ENCODE data around the gene ADGB.
"Not testable (repeated sequence)": the region's sequence is repeated elsewhere in the genome, so short reads cannot be mapped to it uniquely, and the experiment has no call there.

Gene ADGB

GRCh38 chr6:146827216-146827928 is 228.6 kb downstream of the ADGB start:
- DNase-seq = no peak

DNA sequence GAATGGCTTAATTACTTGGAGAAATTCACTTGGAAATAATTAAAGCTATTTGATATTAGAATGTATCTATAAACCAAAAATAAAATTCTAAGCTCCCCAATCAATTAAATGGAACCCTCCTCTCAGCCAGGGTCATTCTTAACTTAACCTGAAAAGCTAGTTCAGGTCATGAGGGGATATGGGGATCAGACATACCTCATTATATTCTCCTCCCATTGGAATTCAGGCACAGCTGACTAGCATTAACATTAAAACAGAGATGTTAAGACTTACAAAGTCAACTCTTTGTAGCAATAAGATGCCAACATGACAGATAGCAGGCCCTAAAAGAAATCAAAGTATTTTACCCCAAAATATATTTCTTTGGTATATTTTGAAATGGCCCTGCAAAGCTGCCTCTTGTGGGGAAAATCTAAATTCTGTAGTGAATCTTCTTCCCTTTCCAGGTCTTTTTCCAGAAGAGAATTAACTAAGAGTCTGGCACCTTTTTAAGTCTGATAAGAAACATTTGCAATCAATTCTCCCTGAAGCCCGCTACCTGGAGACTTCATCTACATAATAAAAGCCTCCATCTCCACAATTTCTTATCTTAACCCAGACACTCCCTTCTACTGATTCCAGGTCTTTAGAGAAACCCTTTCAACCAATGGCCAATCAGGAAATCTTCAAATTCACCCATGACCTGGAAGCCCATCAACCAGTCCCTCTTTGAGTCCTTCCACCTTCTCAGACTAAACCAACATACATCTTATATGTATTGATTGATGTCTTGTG is 231.2 kb downstream of the ADGB start:
- DNase-seq = no peak

- DNase-seq = no peak
These were observed 234.4 kb downstream of the ADGB start for GRCh38 chr6:146833157-146833556.

GRCh38 chr6:146840216-146840615 is 241.4 kb downstream of the ADGB start:
- DNase-seq = no peak

- no peak for DNase-seq
These were observed 241.9 kb downstream of the ADGB start for GRCh38 chr6:146840641-146841040.

GRCh38 chr6:146847426-146847825 is 248.7 kb downstream of the ADGB start:
- DNase-seq = no peak

DNA sequence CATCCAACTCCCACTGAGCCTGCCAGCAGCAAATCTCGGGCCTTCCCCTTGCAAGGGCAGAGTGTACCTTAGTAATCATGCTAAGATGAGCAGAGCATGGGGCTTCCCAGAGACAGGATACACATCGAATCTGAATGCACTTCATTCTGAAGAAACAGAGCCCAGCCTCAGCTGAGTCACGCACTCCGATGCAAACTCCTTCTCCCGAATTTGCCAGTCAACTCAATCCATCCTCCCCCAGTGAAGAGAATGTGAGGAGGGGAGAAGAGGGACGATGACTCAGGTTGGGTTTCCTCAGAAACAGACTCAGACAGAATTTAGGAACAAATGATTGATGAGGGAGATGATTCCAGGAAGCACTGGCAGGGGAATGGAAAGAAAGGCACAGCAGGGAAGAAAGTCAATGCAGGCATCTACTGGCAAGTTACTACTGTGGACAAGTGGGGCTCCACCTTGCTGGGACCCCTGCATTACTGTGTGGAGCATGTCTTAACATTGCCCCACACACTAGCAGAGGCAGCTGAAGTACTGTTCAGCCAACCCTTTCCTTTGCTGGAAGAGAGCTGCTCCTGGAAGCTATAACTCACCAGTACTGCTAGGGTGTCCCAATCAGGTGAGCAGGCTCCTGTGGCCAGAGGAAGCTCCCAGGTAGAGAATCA is 251.6 kb downstream of the ADGB start:
- DNase-seq = no peak

DNA sequence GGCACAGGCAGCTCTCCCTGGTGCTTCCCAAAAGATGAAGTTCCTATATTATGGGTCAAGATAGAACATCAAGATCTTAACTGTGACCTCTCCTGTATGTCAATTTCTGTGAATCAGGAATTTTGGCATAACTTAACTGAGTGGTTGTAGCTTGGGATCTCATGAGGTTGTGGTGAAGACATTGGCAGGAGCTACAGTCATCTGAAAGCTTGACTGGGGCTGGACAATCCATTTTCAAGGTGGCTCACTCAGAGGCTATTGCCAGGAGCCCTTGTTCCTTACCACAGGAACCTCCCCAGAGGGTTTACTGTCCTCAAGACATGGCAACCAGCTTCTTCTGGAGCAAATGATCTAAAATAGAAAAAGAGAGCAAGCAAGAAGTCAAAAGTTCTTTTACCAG is 252.2 kb downstream of the ADGB start:
- DNase-seq = no peak

GRCh38 chr6:146851837-146852236 is 253.1 kb downstream of the ADGB start:
- DNase-seq = no peak

- not testable (repeated sequence) for DNase-seq
These were observed 255.9 kb downstream of the ADGB start for GRCh38 chr6:146854521-146855255.

GRCh38 chr6:146855889-146856288 is 257.1 kb downstream of the ADGB start:
- no peak for DNase-seq

DNA sequence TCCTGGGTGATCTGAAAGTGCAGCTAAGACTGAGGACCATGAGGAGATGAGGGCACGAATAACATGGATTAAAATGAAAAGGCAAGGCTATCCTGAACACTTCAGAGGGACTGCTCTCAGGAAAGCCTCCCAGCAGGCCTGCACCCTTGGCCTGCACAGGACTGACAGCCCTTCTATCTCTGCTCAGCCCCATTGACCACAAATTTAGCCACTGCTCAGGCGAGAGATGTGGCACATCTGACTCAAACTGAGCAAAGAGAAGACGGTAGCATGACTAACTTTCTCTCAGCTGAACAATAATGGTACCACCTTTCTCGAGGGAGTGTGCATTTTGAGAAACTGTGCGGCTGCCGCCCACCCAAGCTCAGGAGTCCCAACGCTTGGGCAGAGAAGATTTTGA is 257.5 kb downstream of the ADGB start:
- no peak for DNase-seq

- peak; percentile 72 for DNase-seq
These were observed 258.6 kb downstream of the ADGB start for GRCh38 chr6:146857180-146857979.

DNA sequence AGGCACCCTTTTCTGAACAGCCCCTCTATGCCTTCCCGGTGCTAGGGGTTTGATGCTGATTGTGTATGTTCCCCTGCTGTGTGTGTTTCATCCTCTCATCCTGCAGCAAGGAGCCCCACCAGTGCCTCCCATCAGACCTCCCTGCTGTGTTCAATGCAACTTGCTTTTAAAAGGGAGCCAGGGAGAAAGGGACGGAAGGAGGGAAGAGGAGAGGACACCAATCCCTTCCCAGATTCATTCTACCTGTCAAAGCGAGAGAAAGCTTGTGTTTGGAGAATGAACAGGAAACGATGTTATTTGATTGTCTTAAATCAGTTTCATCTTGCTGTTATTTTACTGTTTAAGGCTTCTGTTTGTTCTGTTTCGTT is 259.2 kb downstream of the ADGB start:
- DNase-seq = no peak

- DNase-seq = no peak
These were observed 260.4 kb downstream of the ADGB start for GRCh38 chr6:146859206-146859605.

DNA sequence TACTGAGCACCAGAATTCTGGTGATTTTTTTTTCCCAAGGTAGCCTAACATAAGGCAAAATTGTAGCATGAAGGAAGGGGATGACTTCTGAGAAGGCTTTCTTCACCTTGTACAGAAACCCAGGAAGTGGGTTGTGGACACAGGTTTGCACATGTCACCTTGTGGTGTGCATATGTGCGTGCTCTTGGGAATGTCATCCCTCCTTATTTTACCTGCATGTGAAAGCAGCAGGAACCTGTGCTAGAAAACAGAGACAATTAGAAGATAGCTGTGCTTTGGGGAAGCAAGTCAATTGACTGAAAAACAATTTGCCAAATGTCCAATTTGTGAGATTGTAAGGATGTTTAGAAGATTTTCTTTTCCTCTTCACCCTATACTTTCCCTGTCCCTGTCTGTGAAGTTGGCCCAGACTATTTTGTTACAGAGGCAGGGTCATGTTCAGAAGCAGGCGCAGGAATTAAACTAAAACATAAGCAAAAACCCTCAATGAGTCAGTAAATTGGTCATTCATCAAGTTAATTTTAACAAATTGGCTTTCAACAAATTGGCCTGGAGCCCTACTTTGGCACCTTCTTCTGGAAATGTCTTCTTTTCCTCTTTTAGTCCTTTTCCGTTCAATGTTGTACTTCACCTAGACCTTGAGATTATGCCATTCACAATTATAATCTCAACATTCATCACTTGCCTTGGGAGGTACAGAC is 261.2 kb downstream of the ADGB start:
- no peak for DNase-seq

DNA sequence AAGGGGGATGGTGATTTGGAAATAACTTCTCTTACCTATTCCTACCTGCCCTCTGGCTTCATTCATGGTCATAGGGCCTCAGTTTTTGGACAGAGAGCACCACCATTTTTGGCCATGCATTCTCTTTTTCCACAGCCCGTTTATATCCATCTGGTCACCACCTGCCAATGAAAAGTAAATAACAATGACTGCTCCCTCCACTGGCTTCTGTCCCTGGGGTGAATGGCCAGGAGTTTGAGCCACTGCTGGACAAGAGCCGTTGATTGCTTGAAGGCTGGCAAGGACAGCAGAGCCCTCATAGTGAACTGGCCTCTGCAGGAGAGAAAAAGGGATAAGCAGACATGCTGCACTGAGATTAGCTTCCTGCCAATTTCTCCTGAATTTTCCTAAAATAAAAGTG is 261.8 kb downstream of the ADGB start:
- DNase-seq = no peak

- DNase-seq = no peak
These were observed 262.3 kb downstream of the ADGB start for GRCh38 chr6:146861029-146861563.

DNA sequence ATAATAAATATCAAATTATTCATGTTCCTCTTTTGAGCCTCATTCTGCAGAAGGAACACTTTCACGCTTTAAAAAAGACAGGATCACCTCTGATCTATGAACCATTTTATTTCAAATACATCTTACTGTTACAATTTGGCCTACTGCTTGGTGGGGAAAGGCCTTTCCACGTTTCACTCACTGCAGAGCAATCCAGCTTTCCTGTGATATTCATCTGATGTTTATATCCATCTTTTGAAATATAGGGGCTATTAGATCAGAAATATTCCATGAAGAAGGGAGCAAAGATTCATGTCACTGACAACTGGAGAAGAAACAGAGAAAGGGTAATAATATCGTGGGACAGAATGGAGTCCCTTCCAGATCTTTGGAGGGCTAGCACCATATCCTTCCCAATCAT is 262.9 kb downstream of the ADGB start:
- no peak for DNase-seq

DNA sequence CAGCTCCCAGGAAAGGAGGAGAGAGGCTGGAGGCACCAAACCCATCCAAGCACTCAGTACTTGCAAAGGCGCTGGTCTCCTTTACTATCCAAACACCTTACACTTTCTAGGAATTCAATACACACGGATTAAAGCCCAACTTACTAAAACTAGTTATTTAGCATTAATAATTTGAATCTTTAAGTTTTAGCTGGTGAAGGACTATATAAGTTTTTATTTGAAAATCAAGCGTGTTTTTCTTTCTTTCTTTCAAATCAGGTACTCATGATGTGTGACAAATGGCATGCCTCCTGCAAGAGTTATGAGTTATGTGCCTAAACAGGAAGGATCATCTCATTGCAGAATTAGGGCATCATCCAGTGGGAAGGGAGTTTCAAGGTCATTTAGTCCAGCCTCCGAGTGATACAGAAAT is 263.7 kb downstream of the ADGB start:
- DNase-seq = no peak

DNA sequence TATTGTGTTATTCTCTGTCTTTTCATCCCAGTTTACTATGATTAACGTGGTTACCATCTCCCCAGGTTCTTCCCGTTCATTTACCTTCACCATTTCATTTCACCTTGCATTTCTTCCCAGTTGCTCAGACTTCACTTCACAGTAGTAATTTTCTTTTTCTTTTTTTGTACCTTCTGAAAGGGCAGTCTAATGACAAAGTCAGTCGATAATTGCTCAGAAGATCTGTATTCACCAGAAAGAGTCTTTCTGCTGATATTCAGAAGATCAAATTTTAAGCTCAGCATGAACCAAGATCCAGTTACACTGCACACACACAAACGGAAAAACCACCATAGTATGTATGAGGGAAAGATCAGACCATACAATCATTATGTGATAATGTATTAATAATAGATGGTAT is 265.5 kb downstream of the ADGB start:
- DNase-seq = no peak

GRCh38 chr6:146864885-146865284 is 266.1 kb downstream of the ADGB start:
- DNase-seq = no peak

All from activated naive CD4-positive, alpha-beta T cell treated with anti-CD3 and anti-CD28 coated beads, Interleukin-2, amount 50 U/mL, for 16 hours (primary cell).